NOMO-1 (cell line): ENCODE results near the gene ANOS1.
"Not testable (repeated sequence)": the region's sequence is repeated elsewhere in the genome, so short reads cannot be mapped to it uniquely, and the experiment has no call there.

Experiments used
- DNase-seq, 2 experiments: peaks; one replicate each; lab custom pipeline; 2025; ENCODE audit not compliant: unreplicated experiment in 2 of 2; lab: John Stamatoyannopoulos, UW

The ANOS1 gene

DNA sequence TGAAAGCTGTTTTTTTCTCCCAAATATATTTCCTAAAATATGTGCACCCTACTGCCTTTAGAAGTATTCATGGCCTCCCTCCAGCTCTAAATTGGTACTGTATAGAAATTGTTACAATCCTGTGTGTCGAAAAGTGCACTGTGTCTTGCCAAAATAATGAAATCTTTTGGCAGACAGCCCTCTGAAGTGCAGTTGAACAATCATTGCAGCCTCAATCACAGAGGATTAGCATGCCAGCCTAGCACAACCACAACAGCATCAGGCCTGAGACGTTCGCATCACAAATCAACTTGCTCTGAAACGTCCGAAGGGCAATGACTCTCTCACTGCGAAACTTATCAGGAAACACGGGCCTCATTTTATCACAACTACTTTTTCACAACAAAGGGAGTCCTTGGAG is 99.0 kb downstream of the ANOS1 start:
- no peak for DNase-seq

DNA sequence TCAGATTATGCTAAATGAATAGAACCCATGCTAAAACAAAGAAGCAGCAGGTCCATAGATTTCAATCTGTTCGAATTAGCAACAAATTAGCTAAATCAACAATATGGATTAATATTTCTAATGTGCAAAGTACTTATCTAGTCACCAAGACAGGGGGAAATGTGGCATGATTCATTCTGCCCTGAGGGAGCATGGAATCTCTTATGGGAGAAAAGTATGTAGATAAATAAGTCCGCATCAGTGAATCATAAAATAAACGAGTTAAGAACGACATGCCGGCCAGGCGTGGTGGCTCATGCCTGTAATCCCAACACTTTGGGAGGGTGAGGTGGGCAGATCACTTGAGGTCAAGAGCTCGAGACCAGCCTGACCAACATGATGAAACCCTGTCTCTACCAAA is 102.1 kb downstream of the ANOS1 start:
- DNase-seq = no peak

DNA sequence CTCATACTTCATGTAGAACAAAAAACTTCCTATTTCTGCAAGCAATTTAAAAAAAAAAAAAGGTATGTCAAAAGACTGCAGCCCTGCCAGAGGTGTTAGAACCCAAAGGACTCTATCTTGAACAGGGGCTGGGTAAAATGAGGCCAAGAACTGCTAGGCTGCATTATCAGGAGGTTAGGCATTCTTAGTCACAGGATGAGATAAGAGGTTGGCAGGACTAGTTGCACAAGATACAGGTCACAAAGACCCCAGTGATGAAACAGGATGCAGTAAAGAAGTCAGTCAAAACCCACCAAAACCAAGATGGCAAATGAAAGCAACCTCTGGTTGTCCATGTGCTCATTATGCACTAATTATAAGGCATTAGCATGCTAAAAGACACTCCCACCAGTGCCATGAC is 104.1 kb downstream of the ANOS1 start:
- peak; percentile 30 to 50 for DNase-seq

DNA sequence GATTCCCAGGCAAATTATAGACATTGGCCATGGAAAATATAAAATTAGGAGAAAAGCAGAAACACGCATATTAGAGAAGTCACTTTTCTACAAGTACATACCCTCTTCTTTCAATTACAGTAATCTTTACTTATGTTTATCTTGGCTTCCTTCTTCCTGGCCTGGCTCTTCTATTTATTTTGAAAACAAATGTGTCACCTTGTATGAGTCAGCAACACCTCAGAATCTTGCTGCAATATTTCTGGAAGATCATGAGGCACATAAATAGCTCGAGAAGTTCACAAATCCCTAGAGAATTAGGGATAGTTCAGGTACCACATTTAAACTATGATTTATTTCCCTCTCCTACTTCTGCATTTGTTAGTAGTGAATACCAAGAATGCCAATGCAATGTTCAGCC is 124.6 kb downstream of the ANOS1 start:
- peak in 1 of 2 experiments; percentile 5 for DNase-seq

DNA sequence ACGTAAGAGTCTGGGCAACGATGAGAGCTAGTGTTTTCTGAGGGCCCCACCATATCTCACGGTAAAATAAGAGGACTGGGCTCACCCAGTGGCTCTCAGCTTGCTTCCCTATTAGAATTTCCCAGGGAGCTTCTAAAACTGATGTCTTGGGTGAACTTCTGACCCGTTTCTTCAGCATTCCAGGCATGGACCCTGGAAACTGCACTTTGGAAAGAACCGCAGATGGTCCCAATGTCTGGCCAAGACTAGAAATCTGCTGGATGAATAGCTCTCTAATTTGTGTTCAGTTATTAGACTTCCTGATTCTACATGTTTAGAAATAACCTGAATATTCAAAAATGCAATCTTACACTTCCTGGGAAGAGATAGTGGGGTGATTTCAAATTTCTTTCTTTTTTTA is 127.8 kb downstream of the ANOS1 start:
- DNase-seq = no peak

DNA sequence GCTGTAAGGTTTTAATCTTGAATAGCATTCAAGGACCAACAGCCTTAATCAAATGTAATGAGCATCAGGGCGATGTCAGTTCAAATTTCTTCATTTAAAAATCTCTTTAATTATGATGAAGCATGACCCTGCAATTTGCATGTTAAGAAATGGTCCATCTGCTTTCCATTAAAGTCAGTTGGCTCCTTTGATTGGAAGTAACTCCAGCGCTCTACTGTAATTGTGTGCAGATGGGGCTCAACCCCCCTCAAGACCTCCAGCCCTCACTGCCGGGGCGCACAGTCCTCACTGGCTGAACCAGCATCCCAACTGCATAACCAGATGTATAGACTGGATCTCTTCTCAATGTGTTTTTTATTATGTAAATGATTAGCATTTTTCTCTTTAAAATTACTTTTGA is 140.4 kb downstream of the ANOS1 start:
- no peak for DNase-seq

DNA sequence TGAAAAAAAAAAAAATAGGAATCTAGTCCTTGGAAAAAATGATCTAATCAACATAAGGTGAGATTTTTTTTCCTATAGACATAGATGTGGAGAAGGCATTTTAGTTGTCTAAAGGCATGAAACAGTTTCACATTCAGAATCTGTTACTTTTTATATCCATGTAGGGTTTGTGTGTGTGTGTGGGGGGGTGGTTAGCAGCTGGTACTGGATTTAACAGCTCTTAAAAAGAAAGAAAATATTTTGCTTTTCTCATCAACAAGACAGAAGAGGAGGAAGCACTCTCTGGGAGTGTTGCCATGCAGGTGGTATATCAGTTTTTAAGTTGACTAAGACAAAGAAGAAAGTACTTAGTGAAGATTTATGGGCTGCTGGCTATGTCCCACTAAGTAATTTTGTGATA is 145.0 kb downstream of the ANOS1 start:
- DNase-seq = no peak

DNA sequence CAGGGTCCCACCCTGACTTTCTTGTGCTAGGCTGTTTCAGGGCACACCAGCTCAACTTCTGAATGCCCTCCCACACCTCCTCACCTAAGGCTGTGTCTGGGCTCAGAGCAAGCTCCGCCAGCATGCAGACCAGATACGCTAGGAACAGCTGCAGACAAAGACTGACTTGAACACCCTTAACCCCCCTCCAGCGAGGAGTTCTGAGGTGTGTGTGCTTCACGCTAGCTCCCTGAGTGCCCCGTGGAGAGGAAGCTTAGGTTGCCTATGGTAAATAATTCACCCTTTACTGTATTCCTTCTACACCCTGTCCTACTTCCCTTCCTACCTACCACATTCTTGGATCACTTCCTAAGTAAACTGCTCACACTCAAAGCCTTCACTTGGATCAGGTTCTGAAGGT is 152.3 kb downstream of the ANOS1 start:
- DNase-seq = no peak

DNA sequence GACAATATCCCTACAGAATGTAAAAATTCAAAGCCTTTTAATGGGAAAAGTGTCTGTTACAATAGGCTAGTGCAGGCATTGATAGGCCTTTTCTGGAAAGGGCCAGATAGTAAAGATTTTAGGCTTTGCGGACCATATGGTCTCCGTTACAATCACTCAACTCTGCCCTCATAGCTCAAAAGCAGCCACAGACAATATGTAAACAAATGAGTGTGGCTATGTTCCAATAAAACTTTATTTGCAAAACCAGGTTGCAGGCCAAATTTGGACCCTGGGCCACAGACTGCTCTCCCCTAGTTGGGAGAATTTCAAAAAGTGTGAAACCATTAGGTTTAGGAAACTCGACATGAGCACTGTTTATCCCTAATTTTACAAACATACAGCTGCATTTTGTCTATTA is 155.1 kb downstream of the ANOS1 start:
- DNase-seq = no peak

DNA sequence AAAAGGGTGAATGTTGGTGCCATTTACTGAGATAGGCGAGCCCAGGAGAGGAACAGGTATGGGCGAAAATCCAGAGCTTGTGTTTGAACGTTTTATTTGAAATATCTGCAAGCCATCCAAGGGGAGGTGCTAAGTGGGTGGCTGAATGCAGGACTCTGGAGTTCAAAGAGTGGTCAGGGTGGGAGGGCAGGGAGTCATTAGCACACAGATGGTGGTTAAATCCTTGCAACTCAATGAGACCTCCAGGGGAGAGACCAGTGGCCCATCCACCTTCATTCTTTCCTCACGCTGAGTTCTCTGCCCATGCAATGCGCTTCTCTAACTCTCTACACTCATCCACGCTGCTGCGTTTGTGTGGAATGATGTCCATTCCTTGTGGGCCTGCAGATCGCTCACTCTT is 166.2 kb downstream of the ANOS1 start:
- no peak for DNase-seq

DNA sequence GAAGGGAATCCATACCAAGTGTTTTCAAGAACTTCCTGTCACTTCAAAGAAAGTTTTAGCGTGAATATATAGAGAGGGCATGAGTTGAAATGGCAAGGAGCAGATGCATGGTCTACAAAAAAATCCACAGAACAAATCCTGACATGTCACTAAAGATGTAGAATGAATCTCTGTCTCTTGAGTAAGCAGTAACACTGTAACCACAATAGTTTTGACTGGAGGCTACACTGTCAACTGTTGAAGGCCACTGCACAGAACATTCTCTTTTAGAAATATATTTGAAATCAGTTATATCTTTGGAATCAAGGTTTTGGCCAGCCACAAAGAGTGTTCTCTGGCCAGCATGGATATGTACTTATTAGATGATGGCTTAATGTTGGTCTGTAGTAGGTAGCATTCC is 183.5 kb downstream of the ANOS1 start:
- no peak for DNase-seq

DNA sequence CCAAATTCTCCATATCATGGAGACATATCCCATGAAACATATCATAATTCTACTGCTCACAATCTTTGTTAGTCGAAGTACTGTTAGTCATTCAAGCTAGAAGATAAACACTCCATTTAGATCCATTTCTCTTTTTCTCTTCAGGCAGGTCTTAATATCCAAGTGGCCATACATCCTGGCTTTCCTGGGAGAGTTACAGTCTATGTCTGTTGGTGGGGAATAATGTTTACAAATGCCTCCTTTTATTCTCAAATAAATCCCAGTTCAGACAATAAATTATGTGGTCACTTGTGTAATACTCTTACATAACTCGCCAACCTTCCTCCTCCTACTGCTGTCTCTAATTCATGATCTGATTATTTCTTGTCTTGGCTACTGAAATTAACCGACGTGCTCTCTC is 185.2 kb downstream of the ANOS1 start:
- DNase-seq = no peak

DNA sequence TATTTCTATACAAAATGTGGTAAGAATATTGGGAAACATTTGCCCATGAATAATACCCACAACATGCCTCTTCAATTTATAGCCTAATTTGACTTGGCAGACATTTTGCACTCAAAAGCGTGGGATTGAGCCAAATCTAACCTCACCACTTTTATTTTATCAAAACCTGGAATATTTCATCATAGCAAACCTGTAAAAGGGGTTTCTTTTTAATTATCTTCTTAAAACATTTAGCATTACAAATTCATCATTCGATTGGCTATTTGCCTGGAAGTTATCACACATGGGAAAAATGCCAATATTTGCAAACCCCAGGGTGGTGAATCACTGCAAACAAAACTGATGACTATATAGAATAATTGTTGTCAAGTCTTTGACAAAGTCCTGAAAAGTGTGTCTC is 211.1 kb downstream of the ANOS1 start:
- no peak for DNase-seq

DNA sequence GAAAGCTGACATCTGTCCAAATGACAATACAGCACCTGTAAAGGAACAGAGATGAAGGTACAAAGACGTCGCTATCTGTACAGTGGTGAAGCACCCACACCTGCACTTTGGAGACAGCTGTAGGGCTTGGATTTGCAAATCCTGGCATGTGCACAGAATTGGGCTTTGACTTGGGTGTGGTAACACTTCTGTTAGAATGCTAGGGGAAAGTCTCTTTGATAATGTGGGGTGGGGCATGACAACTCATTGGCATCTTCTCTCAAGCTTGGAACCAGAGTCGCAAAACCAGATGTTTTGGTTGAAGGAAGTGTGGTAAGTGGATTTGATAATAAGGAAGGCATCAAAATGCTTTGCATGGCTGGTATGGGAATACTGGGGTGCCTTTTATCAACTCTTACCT is 211.8 kb downstream of the ANOS1 start:
- no peak for DNase-seq

DNA sequence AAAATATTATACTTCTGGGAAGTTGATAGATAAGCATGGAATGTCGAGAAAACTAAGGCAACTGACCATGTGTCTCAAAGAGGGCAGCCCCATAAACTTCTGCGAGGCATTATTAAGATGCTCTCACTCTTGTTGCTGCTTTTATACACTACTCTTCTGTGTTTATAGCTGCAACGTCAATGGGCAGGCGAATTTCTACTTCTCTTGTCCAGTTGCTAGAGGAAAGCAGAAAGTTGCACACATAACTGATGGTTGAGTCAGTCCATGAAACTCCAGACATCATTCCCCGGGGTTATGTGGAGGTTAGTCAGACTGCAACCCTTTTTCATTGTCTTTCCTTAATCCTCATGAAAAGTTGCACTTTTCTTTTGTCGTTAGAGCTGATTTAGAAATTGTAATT is 227.5 kb downstream of the ANOS1 start:
- DNase-seq = no peak

DNA sequence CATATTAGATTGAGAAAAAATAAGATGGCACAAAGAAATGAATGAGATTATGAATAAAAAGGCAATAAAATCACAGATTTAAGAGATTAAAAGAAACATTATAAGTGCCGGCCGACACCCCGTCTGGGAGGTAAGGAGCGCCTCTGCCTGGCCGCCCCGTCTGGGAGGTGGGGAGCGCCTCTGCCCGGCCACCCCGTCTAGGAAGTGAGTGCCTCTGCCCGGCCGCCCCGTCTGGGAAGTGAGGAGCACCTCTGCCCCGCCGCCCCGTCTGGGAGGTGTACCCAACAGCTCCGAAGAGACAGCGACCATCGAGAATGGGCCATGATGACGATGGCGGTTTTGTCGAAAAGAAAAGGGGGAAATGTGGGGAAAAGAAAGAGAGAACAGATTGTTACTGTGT is 229.8 kb downstream of the ANOS1 start:
- DNase-seq = not testable (repeated sequence)

DNA sequence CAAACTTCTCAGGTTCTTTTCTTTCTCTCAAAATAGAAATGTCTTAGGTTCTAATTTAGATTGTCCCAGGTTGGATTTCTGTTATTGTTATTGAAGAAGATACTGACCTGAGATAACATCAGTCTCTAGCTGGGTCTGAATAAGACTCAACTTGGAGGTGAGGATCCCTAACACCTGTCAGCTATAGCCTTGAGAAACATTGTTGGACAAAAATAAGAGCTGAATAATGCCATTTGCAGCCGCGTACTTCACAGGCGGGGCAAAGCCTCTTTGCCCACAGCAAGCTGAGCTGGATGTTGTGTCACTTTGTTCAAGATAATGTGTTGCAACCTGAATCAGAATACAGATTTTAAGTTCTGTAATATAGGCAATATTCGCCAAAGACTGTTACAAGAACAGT is 231.7 kb downstream of the ANOS1 start:
- no peak for DNase-seq

DNA sequence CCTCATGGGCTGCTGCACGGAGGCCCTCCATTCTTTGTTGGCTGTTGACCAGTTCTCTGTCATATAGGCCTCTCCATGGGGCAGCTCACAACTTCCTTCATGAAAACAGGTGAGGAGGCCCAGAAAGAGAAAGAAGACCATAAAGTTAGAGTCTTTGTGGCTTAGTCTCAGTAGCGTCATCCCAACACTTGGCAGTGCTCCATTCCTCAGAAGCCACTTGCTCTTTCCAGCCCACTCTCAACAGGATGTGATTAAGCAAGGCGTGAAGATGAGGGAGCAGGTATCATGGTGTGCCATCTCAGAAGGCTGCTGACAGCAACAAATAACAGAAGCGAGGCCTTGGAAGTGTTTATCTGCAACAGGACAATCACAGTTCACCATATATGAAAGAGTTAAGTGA is 236.9 kb downstream of the ANOS1 start:
- DNase-seq = not testable (repeated sequence)

DNA sequence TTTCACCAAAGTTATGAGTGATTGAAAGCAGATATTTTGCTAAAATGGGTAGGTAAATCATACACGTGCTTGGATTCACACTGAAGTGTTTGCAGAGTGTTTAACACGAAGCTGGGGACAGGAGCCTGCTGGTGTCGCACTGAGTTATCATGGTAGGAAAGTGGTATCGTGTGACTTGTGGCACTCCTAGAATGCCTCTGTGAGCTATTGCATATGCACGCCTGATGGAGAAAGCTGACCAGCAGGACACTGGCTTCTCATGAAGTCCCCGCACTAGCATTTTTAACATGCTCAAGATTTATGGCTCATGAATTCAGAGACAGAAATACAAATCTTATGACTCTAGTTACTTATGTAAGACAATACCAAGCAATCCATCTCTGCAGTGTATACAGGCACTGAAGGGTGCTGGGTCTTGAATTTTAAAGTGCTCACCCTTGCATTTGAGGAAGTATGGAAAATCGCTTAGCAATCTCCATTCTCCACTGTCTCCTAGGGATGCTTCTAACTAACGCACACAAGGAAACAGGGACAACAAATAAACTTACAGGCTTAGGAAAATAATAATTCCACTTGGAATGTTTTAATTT is 247.5 kb downstream of the ANOS1 start:
- DNase-seq = no peak
